HG03354 (cell line): Measurements from ENCODE around the gene CACNA1C.

Experiments
- ATAC-seq: cut with Tn5 transposase; IDR thresholded peaks from one replicate; pipeline ENCODE4 v1.9.1; 2021; ENCODE audit warnings: mild to moderate bottlenecking; ENCODE audit not compliant: unreplicated experiment, poor library complexity, severe bottlenecking

The CACNA1C gene

DNA sequence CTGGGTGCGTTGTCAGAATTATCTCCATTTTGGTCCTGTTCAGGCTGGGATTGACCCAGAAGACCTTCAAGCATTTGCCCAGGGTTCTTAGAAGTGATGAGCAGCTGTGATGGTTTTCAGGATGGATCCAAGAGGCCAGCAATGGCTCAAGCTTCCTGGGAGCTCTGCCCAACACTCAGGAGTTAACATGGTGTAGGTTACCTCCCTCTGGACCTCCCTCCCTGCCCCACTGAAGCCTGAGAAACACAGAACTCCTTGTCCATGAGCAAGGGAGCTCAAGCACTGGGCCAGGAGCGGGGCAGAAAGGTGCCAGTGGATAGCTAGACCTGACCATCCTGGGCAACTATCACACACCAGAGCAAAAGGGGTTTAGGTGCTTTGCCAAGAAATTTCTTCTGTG is 593.6 kb downstream of the CACNA1C start:
- no peak for ATAC-seq

DNA sequence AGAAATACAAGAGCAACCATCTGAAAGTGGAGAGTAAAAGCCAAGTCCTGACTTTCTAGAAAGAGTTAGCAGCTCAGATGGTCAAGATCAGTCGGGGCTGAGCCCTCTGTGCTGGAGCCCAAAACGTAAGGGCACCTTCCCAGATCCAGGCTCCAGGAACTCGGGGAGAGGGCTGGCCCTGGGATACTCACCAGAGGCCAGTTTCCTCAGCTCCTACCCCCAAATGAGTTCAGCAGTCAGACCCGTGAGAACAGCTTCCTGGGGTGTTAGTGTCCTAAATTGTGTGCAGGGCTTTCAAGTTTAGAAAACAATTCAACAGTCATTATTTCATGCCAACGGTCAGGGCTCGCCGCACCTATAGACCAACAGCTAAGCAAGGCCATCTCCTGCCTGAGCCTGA is 594.4 kb downstream of the CACNA1C start:
- no peak for ATAC-seq

GRCh38 chr12:2648406-2648805 is 595.6 kb downstream of the CACNA1C start:
- no peak for ATAC-seq

DNA sequence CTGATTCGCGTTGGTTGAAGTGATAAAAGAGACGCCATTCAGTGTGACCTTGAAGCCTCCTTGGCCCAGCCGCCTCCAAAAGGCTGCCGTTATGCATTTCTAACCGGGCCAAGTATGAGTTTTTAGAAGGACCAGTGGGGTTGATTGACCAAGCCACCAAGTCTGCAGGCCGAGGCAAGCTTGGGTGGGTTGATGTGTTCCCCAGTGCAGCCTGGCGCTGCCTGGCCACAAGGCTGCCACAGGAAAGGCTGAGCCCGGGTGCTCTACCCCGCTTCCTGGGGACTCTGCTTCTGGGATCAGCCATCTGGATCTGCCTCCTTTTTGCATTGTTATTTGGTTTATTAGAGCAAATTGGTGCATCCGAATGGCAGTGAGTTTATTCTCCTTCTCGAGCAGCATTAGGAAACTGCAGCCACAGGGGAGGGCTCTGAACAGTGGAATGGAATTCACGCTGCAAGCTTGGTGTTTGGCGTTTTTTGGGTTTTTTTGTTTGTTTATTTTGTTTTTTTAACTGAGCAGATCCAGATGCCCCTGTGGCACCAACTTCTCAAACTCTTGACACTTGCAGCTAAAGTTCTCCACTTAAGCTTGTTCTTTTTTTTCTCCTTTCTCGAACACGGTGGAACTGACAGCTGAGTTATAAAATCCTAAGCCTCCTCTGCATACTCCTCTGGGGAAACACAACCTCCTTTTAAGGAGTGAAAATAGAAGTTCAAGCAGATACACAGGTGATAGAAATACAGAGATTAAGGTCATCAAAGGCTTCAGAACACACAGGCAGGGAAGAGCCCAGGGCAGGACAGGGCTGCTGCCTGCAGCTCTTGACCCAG is 596.6 kb downstream of the CACNA1C start:
- no peak for ATAC-seq

GRCh38 chr12:2650261-2651067 is 597.7 kb downstream of the CACNA1C start:
- no peak for ATAC-seq

DNA sequence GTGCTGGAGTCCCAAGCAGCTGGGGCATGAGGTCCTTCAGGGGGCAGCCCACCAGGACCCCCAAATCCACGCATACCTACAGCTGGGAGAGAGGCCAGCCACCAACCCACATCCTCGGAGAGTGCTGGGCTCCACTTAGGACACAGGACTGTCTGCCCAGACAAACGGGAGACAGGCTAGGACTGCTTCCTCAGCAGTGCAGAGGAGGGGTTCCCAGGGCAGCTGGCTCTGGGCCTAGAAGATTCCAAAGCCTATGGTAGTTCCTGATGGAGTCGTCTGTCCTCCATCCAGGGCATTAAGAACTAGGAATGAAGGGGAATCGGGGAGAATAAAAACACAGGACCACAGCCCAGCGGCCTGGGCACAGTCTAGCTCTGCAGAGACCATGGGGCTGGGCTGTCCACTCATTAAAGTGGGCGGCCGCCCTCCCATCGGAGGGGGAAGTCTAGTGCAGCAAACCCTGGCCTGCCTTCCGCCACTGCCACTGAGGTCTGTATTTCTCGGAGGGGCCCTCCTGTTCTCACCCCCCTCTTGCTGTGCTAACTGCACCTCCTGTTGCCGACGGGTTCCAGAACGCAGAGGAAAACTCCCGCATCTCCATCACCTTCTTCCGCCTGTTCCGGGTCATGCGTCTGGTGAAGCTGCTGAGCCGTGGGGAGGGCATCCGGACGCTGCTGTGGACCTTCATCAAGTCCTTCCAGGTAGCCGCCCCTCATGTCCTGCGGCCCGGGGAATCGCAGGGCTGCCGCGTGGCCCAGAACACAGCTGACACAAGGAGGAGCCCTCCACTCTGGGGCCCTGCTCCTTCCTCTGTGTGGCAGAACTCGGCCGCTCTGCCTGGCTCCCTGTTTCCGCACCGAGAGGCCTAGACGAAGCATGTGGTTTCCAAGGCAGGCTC is 598.5 kb downstream of the CACNA1C start:
- ATAC-seq, result no peak

DNA sequence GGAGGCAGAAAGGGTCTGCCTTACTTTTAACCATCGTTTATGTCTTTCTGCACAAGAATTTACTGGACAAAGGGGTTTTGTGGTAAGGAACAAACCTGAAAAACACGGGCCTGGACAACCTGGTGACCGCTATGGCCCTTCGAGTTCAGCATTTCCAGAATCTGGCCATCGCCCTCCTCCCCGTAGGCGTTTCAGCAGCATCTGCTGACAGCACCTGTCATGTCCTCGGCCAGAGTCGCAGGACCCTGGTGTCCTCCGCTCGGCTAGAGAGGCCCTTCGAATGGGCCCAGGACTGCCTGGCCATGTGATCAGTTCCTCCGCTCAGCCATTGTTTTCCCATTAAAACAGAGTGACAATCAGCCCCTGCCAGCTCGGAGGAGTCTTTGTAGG is 599.2 kb downstream of the CACNA1C start:
- ATAC-seq, result no peak

- ATAC-seq, result no peak
Observed at GRCh38 chr12:2652401-2653081, 599.8 kb downstream of the CACNA1C start.

GRCh38 chr12:2653461-2653965 is 600.7 kb downstream of the CACNA1C start:
- no peak for ATAC-seq

GRCh38 chr12:2654311-2654710 is 601.5 kb downstream of the CACNA1C start:
- no peak for ATAC-seq

DNA sequence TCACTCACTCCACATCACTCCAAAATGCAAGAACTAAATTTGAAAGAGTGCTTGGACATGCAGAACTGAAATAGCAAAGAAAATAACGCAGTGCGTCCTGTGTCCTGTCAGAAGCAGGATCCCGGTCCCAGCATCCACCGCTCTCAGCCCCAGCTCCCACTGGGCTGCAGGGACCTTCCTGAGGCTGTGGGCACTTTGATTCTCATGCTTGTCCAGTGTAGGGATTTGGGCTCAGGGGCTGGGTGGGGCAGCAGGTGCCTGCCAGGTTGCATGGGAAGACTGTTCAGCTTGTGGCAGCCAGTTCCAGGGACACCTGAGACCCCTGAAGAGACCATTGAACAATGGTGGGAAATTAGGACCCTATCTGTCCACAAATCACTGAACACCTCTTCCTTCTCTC is 602.0 kb downstream of the CACNA1C start:
- ATAC-seq, result no peak

GRCh38 chr12:2662524-2662923 is 609.7 kb downstream of the CACNA1C start:
- no peak for ATAC-seq

- no peak for ATAC-seq
Observed at GRCh38 chr12:2664721-2665577, 612.2 kb downstream of the CACNA1C start.

DNA sequence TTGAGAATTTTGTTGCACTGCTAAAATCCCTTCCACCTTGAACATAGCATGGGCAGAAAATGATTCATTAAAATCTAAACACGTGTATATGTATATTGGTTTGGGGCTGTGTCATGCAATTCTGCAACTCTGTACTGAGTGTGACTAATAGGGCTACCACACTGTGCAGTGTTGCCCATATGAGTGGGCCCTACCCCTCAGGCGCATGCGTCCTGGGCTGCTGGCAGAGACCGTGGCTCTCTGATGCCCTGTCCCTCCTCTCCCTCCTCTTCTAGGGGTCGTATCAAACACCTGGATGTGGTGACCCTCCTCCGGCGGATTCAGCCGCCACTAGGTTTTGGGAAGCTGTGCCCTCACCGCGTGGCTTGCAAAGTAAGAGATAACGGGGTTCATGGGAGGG is 613.6 kb downstream of the CACNA1C start:
- no peak for ATAC-seq

DNA sequence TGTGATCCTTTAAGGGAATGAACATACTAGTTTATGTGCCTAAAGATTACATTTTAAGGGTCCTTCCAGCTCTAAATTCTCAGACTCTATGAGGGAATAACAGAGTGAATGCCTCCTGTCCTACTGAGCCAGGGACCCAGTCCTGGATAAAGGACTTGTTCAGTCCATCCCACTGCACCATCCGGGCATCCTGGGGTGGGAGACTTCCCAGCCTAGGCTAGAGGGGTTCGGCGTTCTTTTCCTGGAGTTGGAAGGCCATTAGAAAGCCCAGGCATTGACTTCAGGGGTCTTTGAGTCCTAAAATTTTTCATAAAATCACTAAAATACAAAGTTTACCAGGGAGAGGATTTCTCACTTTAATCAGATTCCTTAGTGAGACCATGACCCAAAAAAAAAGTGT is 614.1 kb downstream of the CACNA1C start:
- ATAC-seq, result no peak

DNA sequence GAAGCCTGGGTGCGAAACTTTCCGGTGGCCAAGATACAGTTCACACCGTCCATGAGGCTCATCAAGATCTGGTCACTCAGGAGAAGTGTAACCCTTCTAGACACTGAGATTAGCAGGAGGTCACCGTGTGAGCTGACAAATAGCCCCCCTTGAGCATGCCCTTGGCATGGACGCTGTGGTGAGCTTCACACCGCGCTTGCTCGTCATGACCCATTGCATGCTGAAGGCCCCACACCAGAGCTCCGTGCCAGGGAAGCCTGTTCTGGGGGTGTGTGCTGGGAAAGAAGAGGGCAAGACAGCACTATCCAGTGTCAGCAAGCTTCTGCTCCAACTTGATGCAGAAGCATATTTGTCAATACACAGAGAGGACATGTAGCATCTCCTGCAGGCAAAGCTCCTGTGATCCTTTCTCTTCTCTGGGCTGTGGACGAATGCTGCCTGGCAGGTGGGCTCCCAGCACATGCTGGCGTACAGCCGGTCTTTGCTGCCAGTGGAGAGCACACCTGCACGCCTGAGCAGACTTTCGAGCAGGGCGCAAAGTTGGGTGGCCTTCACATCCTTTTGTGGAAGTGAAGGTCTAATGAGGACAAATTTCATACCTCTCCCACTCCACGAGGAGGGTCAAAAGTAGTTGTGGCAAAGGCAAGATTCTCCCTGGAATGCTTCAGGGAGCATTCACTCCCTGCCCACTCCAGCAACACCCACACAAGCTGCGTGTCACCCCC is 615.1 kb downstream of the CACNA1C start:
- ATAC-seq, result no peak

DNA sequence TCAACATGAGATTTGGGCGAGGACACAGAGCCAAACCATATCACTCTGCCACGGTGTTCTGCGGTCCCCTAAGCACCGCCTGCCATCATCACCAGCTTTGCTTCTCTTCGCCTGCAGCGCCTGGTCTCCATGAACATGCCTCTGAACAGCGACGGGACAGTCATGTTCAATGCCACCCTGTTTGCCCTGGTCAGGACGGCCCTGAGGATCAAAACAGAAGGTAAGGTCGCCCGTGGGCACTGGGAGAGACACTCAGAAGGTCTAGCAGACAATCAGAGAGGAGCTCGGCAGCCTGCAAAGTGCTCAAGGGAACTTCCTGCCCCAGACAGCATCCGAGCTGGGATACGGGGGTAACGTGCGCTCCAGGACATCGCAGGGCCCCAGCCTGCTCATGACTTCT is 616.0 kb downstream of the CACNA1C start:
- ATAC-seq, result no peak

DNA sequence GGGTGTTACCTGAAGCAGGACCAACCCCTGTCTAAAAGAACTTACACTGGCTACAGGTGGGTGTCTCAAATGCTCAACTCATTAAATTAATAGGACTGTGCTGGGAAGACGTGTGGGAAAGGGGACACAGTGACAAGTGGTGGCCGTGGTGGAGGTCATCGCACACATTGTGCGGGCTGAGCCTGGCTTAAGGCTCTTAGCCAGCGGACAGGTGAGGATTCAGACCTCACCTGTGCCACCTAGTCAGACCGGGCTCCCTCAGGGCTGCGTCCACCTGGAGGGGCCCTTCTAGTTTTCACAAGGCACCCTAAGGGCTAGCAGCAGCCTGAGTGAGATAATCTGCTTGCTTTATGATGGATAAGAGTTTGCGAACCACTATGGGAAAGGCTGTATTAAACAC is 616.8 kb downstream of the CACNA1C start:
- no peak for ATAC-seq
